NCI-H524 (cell line): Measurements from ENCODE around the gene TYRO3.

Source experiments
- DNase-seq, 2 experiments: peaks; one replicate each; lab custom pipeline; 2025; lab: John Stamatoyannopoulos, UW

Gene TYRO3

GRCh38 chr15:41558400-41559238, at the start of gene TYRO3:
Gene TYRO3, plus strand, starts transcription at chr15:41559212. Its CDS starts 46 bp downstream, at chr15:41559258.
- DNase-seq, result peak in 1 of 2 experiments; percentile 48

GRCh38 chr15:41510728-41511127, 48.3 kb upstream of the TYRO3 start:
- DNase-seq, result no peak

DNA sequence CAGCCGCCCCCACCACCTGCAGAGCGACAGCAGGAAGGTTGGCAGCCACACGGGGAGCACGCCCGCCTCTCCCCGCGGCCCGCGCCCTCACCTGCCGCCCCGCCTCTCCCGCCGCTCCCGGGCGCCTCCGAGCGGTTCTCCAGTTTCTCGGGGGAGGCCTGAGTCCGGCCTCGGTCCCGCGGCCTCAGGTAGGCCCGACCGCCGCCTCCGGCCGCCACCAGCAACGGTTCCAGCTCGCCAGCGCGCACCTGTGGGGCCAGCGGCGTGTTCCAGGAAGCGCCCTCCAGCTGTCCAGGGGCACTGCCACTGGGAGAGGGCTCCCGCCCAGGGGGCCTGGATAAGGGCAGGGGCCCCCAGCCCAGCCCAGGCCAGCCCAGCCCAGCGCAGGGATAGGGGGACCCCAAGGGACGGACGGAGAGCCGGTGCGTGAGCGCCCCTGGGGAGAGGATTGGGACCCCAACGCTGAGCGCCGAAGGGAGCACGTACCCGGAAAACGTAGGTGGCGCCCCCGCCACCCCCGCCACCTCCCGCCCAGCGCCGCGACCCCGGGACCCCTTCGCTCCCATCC, 47.6 kb upstream of the TYRO3 start:
- DNase-seq, result no peak

GRCh38 chr15:41511899-41512369, 47.1 kb upstream of the TYRO3 start:
- DNase-seq, result peak; percentile 24 to 36

- no peak for DNase-seq
These were observed 46.5 kb upstream of the TYRO3 start for GRCh38 chr15:41512512-41512939.

DNA sequence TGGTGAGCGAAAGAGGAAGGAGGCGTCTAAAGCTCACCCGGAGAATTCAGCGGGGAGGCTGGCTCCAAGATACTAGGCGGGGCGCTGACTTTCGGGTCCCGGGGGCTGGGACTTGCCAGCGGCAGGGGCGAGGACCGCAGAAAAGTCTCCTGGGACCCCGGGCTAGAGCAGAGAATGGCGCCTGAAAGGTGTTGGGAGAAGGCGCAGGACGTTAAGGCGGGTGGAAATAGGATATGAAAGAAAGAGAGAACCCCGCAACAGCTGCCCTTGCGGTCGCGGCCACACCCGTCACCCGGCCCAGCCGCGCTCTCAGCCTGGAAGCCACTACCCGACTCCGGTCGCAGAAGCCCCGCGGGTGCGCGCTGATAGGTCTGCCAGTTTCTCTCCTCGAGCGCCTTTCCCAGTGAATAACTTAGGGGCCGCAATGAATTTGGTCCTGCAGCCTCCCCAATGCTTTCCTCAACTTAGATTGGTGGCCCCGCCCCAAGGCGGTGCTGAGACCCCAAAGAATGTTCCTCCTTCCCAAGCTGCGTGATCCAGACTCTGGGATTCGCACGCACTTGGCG, 46.0 kb upstream of the TYRO3 start:
- peak in 1 of 2 experiments; percentile 39 for DNase-seq

GRCh38 chr15:41513506-41514227, 45.3 kb upstream of the TYRO3 start, which contains the start of gene LTK:
Gene LTK, minus strand, starts transcription at chr15:41513827. Its CDS starts 118 bp downstream, at chr15:41513709.
- DNase-seq, result peak; percentile 37 to 61

GRCh38 chr15:41517895-41518449, 41.0 kb upstream of the TYRO3 start:
- DNase-seq, result no peak

- no peak for DNase-seq
These were observed 38.4 kb upstream of the TYRO3 start for GRCh38 chr15:41520636-41521035.

GRCh38 chr15:41521614-41522013, 37.4 kb upstream of the TYRO3 start:
- DNase-seq, result no peak

GRCh38 chr15:41523097-41523496, 35.9 kb upstream of the TYRO3 start:
- no peak for DNase-seq

- no peak for DNase-seq
These were observed 28.6 kb upstream of the TYRO3 start for GRCh38 chr15:41530363-41530956.

- DNase-seq, result no peak
These were observed 23.5 kb upstream of the TYRO3 start for GRCh38 chr15:41535544-41535943.

GRCh38 chr15:41536866-41537265, 22.1 kb upstream of the TYRO3 start:
- no peak for DNase-seq

DNA sequence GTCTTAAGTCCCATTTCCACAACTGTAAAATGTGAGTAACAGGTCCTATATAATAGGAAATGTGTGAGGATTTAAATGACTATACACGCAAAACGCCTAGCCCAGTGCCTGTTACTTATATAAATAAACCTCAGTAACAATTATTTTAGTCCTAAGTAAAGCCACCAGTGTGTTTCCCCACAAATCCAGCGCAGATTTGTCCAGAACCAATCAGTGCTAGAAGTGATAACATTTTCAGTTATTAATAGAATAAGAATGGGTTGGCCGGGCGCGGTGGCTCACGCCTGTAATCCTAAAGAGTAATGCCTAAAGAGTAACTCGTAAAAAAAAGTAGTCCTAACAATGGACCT, 15.5 kb upstream of the TYRO3 start:
- no peak for DNase-seq

DNA sequence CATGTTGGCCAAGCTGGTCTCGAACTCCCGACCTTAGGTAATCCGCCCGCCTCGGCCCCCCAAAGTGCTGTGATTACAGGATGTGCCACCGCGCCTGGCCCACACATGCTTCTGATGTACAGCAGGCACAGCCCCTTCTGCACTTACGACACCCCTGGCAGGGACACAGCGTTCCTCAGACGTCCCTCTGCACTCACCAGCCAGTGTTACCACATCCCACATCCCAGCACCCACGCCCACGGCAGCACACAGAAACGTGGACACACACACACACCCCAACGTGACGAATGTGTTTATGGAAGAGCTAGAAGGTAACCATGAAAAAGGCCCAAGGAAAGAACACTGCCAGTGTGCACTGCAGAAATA, 14.4 kb upstream of the TYRO3 start:
- DNase-seq, result no peak

DNA sequence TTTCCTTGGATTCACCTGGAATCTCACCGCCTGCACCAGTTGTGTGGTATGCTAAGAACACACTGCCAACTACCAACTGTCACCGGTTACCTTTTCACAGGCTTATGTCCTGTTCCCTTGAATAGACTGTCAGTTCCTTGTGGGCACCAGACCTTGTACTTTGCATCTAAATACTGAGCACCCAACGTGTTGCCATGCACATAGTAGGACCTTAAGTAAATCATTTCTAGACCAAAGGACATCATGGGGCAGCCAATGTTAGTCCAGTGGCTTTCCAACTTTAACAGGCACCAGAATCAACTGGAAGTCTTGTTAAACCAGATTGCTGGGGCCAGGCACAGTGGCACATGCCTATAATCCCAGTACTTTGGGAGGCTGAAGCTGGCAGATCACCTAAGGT, 13.8 kb upstream of the TYRO3 start:
- DNase-seq, result no peak

GRCh38 chr15:41546851-41547786, 11.9 kb upstream of the TYRO3 start:
- DNase-seq, result no peak

DNA sequence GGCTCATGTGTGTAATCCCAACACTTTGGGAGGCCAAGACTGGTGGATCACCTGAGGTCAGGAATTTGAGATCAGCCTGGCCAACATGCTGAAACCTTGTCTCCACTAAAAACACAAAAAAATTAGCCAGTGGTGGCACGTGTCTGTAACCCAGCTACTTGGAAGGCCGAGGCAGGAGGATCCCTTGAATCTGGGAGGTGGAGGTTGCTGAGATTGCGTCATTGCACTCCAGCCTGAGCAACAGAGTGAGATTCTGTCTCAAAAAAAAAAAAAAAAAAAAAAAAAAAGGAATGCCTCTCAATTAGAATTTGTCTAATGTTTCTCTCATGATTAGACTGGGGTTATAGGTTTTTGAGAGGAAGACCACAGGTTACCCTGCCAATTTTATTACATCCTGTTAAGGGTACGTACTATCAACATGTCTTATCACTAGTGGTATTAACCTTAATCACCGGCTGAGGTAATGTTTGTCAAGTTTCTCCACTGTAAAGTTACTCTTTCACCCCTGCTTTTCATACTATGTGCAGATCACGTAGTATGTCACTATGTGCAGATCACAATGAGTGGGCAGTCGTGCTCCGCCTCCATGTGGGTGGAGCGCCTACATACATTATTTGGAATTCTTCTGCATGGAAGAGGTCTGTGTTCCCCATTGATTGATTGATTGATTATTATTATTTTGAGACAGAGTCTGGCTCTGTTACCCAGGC, 8.8 kb upstream of the TYRO3 start:
- no peak for DNase-seq

GRCh38 chr15:41553731-41554130, 5.3 kb upstream of the TYRO3 start:
- DNase-seq, result no peak
